Astrocyte of the cerebellum (primary cell): ENCODE results near the gene ZSWIM3.

Source experiments
- DNase-seq: peaks from one replicate; pipeline ENCODE4 v3.0.0-alpha.2; 2011; ENCODE audit warnings: low read depth
- H3K4me3 ChIP-seq: 2 replicates; pipeline ENCODE4 v1.5.1; 2011; ENCODE audit warnings: mild to moderate bottlenecking, low read depth, low read length, moderate library complexity
- in situ Hi-C: cut with HindIII; loops from 2 replicates; pipeline ENCODE4 v1.10.0; 2017; ENCODE audit warnings: low sequenced_read_pairs
- TF ChIP-seq, protein P1 (sequence below): IDR thresholded peaks from 2 replicates; pipeline ENCODE4 v1.5.1; 2012; ENCODE audit warnings: low read length, low read depth, moderate library complexity, mild to moderate bottlenecking; ENCODE audit errors: missing control alignments

The ZSWIM3 gene

DNA sequence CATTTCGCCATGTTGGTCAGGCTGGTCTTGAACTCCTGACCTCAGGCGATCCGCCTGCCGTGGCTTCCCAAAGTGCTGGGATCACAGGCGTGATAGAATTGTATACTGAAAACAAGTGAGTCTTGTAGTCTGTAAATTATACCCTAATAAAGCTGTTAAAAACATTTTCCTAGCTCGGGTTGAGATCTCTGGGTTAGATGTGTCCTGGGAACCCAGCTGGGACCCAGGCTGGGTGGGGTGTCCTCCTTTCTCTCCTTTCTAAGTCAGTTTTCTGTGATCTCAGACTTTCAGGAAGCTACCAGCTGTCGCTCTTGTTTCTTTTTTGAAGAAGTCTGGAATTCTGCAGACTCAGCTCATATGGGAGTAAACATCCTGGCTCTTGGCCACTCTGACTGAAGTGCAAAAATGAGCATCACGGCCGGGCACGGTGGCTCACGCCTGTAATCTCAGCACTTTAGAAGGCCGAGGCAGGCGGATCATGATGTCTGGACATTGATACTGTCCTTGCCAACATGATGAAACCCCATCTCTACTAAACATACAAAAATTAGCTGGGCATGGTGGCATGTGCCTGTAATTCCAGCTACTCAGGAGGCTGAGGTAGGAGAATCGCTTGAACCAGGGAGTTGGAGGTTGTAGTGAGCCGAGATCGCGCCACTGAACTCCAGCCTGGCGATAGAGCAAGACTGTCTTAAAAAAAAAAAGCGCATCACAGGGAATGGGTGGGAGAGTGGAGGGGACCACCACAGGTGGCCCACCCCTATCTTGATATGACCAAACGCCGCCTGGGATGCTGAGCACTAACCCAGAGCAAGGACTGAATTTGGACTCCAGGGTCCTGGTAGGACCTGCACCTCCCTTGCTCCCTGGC is 67.2 kb downstream of the ZSWIM3 start:
- TF ChIP-seq, protein P1, sequence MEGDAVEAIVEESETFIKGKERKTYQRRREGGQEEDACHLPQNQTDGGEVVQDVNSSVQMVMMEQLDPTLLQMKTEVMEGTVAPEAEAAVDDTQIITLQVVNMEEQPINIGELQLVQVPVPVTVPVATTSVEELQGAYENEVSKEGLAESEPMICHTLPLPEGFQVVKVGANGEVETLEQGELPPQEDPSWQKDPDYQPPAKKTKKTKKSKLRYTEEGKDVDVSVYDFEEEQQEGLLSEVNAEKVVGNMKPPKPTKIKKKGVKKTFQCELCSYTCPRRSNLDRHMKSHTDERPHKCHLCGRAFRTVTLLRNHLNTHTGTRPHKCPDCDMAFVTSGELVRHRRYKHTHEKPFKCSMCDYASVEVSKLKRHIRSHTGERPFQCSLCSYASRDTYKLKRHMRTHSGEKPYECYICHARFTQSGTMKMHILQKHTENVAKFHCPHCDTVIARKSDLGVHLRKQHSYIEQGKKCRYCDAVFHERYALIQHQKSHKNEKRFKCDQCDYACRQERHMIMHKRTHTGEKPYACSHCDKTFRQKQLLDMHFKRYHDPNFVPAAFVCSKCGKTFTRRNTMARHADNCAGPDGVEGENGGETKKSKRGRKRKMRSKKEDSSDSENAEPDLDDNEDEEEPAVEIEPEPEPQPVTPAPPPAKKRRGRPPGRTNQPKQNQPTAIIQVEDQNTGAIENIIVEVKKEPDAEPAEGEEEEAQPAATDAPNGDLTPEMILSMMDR: no peak
- DNase-seq: no peak
- in situ Hi-C loops: no loop called here
- no peak overlapping the region for H3K4me3 ChIP-seq

DNA sequence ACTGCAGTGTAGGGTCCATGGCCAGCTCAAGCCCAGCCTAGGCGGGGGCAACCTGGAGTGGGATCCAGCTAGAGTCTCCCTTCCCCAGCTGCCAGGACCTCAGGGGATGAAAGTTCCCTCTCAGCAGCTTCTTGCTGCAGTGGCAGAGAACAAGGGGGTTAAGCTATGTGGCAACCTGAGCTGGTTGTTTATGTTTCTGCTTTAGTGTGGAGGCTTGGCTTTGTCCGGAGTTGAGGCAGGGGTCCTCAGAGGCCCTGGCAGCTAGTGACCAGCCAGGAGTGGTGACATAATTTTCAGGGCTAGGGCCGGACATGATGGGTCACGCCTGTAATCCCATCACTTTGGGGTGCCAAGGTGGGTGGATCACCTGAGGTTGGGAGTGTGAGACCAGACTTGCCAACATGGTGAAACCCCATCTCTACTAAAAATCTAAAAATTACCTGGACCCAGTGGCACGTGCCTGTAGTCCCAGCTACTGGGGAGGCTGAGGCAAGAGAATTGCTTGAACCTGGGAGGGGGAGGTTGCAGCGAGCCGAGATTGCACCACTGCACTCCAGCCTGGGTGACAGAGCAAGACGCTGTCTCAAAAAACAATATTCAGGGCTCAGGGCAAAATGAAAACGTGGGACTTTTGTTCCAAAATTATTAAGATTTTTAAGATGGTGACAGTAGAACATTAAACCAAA is 68.5 kb downstream of the ZSWIM3 start:
- TF ChIP-seq, protein P1: no peak
- no peak overlapping the region for H3K4me3 ChIP-seq
- no peak for DNase-seq
- in situ Hi-C loops: no loop called here

DNA sequence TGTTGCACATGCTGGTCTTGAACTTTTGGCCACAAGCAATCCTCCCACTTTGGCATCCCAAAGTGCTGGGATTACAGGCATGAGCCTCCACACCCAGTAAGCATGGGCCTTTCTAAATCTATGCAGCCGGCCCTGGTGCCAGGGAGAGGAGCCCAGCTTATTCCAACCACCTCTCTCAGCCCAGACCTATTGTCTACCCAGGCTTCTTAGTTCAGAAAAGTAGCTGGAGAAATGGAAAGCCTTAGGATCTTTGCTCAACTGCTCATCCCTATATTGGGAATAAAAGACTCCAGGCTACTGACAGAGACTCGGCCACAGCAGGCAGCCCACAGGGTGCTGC is 69.3 kb downstream of the ZSWIM3 start:
- in situ Hi-C loops: no loop called here
- no peak for DNase-seq
- no peak overlapping the region for H3K4me3 ChIP-seq
- TF ChIP-seq, protein P1: no peak

DNA sequence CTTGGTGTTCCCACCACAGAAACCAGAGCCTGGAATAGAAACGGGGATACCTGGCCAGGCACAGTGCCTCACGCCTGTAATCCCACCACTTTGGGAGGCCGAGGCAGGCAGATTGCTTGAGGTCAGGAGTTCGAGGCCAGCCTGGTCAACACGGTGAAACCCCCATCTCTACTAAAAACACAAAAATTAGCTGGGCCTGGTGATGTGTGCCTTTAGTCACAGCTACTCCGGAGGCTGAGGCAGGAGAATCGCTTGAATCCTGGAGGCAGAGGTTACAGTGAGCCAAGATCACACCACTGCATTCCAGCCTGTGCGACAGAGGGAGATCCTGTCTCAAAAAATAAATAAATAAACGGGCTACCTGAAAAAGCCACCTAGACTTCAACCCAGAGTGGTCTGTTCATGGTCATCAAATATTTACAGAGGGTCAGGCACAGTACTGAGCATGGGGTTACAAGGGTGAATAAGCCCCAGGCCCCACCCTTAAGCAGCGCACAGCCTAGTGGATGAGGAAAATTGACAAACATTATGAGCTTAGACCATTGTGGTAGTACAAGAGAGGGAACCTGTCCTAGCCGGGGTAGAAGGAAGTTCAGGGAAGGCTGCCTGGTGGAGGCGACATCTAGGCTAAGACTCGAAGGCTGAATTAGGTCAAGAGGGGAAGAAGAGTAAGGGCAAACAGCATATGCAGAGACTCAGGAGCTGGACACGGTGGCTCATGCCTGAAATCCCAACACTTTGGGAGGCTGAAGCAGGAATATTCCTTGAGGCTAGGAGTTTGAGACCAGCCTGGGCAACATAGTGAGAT is 69.9 kb downstream of the ZSWIM3 start:
- H3K4me3 ChIP-seq: no peak overlapping the region
- no peak for DNase-seq
- TF ChIP-seq, protein P1: no peak
- in situ Hi-C loops: no loop called here
